Neural cell (in vitro differentiated cells): ENCODE results near the gene RAB3GAP2. TPM values are rescaled to one million over a fixed set of nuclear protein-coding genes. Genes with fewer than 3 reads are reported as not detected.

Experiments
- H2AFZ ChIP-seq: fragments of 200-600, 300-800 bp; sonication (generic), shearing (Covaris generic); 2 replicates; pipeline ENCODE4 v1.6.0; 2014; ENCODE audit warnings: low read depth, mild to moderate bottlenecking, antibody characterized with exemption, low read length, moderate library complexity
- H3F3A ChIP-seq: fragments of 200-600 bp; shearing (Covaris generic); 2 replicates; pipeline ENCODE4 v1.6.1; 2016; ENCODE audit warnings: mild to moderate bottlenecking, moderate library complexity, mixed read lengths, antibody characterized with exemption, low read length; ENCODE audit not compliant: insufficient read depth, poor library complexity, severe bottlenecking
- H3K27ac ChIP-seq: fragments of 200-600, 300-800 bp; sonication (generic), shearing (Covaris generic); 2 replicates; pipeline ENCODE4 v1.5.1; 2014; ENCODE audit warnings: mild to moderate bottlenecking, low read length, moderate library complexity
- H3K27me3 ChIP-seq: fragments of 300-800, 200-600 bp; sonication (generic), shearing (Covaris generic); 2 replicates; pipeline ENCODE4 v1.6.0; 2014; ENCODE audit warnings: mild to moderate bottlenecking, low read depth, low read length, moderate library complexity; ENCODE audit not compliant: insufficient read depth
- H3K36me3 ChIP-seq: fragments of 300-800, 200-600 bp; sonication (generic), shearing (Covaris generic); 2 replicates; pipeline ENCODE4 v1.5.1; 2014; ENCODE audit warnings: mild to moderate bottlenecking, antibody characterized with exemption, low read length, moderate library complexity; ENCODE audit not compliant: insufficient read depth
- H3K4me2 ChIP-seq: fragments of 300-800, 200-600 bp; sonication (generic), shearing (Covaris generic); 2 replicates; pipeline ENCODE4 v1.6.0; 2014; ENCODE audit warnings: mild to moderate bottlenecking, low read length
- H3K4me3 ChIP-seq: fragments of 300-800, 200-600 bp; sonication (generic), shearing (Covaris generic); 2 replicates; pipeline ENCODE4 v1.5.1; 2014; ENCODE audit warnings: mild to moderate bottlenecking, low read length, moderate library complexity
- H3K79me2 ChIP-seq: fragments of 200-600 bp; shearing (Covaris generic); replicated peaks from 2 replicates; pipeline ENCODE4 v1.6.0; 2014; ENCODE audit warnings: mild to moderate bottlenecking, low read length, moderate library complexity; ENCODE audit not compliant: insufficient read depth
- H3K9ac ChIP-seq: fragments of 300-800, 200-600 bp; sonication (generic), shearing (Covaris generic); 2 replicates; pipeline ENCODE4 v1.6.1; 2016; ENCODE audit warnings: mild to moderate bottlenecking, low read length, mixed read lengths
- H3K9me2 ChIP-seq: fragments of 200-600 bp; shearing (Covaris generic); 2 replicates; pipeline ENCODE4 v1.6.1; 2016; ENCODE audit warnings: mild to moderate bottlenecking, low read length, mixed read lengths; ENCODE audit not compliant: insufficient read depth
- H3K9me3 ChIP-seq: fragments of 200-600, 300-800 bp; sonication (generic), shearing (Covaris generic); 2 replicates; pipeline ENCODE4 v1.6.1; 2016; ENCODE audit warnings: mild to moderate bottlenecking, mixed run types, low read length, moderate library complexity, mixed read lengths
- H4K20me1 ChIP-seq: fragments of 200-600 bp; shearing (Covaris generic); 2 replicates; pipeline ENCODE4 v1.6.1; 2016; ENCODE audit warnings: mild to moderate bottlenecking, mixed run types; ENCODE audit not compliant: insufficient read depth
- EP300 ChIP-seq: fragments of 450-650 bp; conservative IDR thresholded peaks from 2 replicates; pipeline ENCODE4 v1.6.1; 2014; ENCODE audit warnings: antibody characterized with exemption, mild to moderate bottlenecking, moderate library complexity; ENCODE audit not compliant: poor library complexity, severe bottlenecking
- EZH2 ChIP-seq: fragments of 200-600, 300-800 bp; shearing (Covaris generic), sonication (generic); IDR thresholded peaks from 2 replicates; pipeline ENCODE4 v1.6.1; 2014; ENCODE audit warnings: antibody characterized with exemption, low read length, borderline replicate concordance, mild to moderate bottlenecking; ENCODE audit not compliant: insufficient read depth, poor library complexity, severe bottlenecking
- MXI1 ChIP-seq: fragments of 450-650 bp; conservative IDR thresholded peaks from 2 replicates; pipeline ENCODE4 v1.6.1; 2014; ENCODE audit warnings: antibody characterized with exemption, mild to moderate bottlenecking; ENCODE audit not compliant: poor library complexity, severe bottlenecking
- POLR2AphosphoS5 ChIP-seq: IDR thresholded peaks from 2 replicates; pipeline ENCODE4 v1.6.1; 2012
- RAD21 ChIP-seq: fragments of 450-650 bp; conservative IDR thresholded peaks from 2 replicates; pipeline ENCODE4 v1.6.1; 2014; ENCODE audit warnings: antibody characterized with exemption, mild to moderate bottlenecking, moderate library complexity
- SMC3 ChIP-seq: fragments of 450-650 bp; conservative IDR thresholded peaks from 2 replicates; pipeline ENCODE4 v1.6.1; 2014; ENCODE audit warnings: antibody characterized with exemption, mild to moderate bottlenecking, moderate library complexity; ENCODE audit not compliant: poor library complexity
- TAF1 ChIP-seq: IDR thresholded peaks from 2 replicates; pipeline ENCODE4 v1.6.1; 2012; ENCODE audit warnings: low read depth
- polyA plus RNA-seq: library from polyadenylated mRNA; depleted of rRNA; stranded (reverse); fragments of >200 nt; gene quantifications from 2 replicates; pipeline ENCODE4 v1.2.3, GENCODE V29; 2014
- TF ChIP-seq, protein P1 (sequence below): IDR thresholded peaks from 2 replicates; pipeline ENCODE4 v1.6.1; 2012; ENCODE audit warnings: borderline replicate concordance
- TF ChIP-seq, protein P2 (sequence below): fragments of 450-650 bp; IDR thresholded peaks from 2 replicates; pipeline ENCODE4 v1.5.1; 2014; ENCODE audit warnings: antibody characterized with exemption, mild to moderate bottlenecking, moderate library complexity; ENCODE audit not compliant: poor library complexity, severe bottlenecking

The RAB3GAP2 gene
- polyA plus RNA-seq, 1 donor from 2014 or later = 39.9 TPM

DNA sequence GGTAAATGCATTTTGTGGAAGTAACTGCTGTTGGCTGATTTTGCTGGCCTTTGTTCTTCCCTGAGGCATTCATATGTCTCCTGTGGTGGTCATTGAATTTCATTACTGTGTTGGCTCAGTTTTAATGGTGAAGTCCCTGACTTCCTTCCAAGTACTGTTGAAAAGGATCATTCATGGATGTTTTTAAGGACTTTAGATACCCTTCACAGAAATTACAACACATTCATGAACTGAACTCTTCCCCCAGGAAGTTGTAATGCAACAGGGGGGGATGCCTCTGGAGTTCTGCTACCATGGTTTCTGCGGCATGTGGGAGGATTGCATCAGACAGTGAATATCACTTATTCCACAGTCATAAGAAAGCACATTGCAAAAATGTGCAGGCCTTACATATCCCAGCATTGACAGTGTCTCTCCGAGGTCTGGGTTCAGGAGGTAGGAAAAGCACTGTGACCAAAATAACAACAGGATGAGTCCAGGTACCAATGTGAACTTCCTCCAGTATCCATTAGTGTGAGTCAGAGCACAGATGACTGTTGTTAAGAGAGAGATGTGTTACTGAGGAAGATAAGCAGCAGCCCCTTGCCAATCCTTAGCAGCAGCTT is 2.1 kb upstream of the RAB3GAP2 start:
- no peak for TF ChIP-seq RAD21
- no peak for TF ChIP-seq SMC3
- no peak for TF ChIP-seq TAF1
- TF ChIP-seq POLR2AphosphoS5 = no peak
- TF ChIP-seq, protein P1, sequence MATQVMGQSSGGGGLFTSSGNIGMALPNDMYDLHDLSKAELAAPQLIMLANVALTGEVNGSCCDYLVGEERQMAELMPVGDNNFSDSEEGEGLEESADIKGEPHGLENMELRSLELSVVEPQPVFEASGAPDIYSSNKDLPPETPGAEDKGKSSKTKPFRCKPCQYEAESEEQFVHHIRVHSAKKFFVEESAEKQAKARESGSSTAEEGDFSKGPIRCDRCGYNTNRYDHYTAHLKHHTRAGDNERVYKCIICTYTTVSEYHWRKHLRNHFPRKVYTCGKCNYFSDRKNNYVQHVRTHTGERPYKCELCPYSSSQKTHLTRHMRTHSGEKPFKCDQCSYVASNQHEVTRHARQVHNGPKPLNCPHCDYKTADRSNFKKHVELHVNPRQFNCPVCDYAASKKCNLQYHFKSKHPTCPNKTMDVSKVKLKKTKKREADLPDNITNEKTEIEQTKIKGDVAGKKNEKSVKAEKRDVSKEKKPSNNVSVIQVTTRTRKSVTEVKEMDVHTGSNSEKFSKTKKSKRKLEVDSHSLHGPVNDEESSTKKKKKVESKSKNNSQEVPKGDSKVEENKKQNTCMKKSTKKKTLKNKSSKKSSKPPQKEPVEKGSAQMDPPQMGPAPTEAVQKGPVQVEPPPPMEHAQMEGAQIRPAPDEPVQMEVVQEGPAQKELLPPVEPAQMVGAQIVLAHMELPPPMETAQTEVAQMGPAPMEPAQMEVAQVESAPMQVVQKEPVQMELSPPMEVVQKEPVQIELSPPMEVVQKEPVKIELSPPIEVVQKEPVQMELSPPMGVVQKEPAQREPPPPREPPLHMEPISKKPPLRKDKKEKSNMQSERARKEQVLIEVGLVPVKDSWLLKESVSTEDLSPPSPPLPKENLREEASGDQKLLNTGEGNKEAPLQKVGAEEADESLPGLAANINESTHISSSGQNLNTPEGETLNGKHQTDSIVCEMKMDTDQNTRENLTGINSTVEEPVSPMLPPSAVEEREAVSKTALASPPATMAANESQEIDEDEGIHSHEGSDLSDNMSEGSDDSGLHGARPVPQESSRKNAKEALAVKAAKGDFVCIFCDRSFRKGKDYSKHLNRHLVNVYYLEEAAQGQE = no peak
- no peak for TF ChIP-seq EZH2
- TF ChIP-seq EP300 = no peak
- TF ChIP-seq, protein P2, sequence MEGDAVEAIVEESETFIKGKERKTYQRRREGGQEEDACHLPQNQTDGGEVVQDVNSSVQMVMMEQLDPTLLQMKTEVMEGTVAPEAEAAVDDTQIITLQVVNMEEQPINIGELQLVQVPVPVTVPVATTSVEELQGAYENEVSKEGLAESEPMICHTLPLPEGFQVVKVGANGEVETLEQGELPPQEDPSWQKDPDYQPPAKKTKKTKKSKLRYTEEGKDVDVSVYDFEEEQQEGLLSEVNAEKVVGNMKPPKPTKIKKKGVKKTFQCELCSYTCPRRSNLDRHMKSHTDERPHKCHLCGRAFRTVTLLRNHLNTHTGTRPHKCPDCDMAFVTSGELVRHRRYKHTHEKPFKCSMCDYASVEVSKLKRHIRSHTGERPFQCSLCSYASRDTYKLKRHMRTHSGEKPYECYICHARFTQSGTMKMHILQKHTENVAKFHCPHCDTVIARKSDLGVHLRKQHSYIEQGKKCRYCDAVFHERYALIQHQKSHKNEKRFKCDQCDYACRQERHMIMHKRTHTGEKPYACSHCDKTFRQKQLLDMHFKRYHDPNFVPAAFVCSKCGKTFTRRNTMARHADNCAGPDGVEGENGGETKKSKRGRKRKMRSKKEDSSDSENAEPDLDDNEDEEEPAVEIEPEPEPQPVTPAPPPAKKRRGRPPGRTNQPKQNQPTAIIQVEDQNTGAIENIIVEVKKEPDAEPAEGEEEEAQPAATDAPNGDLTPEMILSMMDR = no peak
- no peak for TF ChIP-seq MXI1
- Histone ChIP-seq H3K27me3 (no peaks in the 10 kb centered on the region), H3K9me3 (no peaks in the 10 kb centered on the region), H4K20me1 (no peaks in the 10 kb centered on the region), H2AFZ (no peak overlapping the region), H3K27ac (no peak overlapping the region), H3K9me2 (no peaks in the 10 kb centered on the region), H3K79me2 (peaks cover 24% of the 10 kb centered on the region), H3K36me3 (no peaks in the 10 kb centered on the region), H3K9ac (no peak overlapping the region), H3K4me2 (no peak overlapping the region), H3F3A (no peaks in the 10 kb centered on the region), H3K4me3 (no peak overlapping the region)

DNA sequence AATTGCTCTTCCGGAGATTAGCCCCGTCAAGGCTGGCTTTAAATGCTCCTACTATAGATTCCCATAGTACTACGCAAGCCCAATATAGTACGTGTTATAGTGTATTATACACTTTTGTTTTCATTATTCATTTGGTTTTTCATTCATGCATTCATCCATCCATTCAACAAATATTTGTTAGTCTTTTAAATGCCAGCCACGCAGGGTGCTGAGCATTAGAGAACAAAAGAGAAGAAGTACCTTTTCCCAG is 513 bp upstream of the RAB3GAP2 start:
- Histone ChIP-seq H3K9me3 (no peaks in the 10 kb centered on the region), H3K4me2 (peak overlapping the region; percentile 66), H4K20me1 (no peaks in the 10 kb centered on the region), H3K4me3 (peak overlapping the region; percentile 91), H3K36me3 (peaks cover 5% of the 10 kb centered on the region), H3K27me3 (no peaks in the 10 kb centered on the region), H3F3A (no peaks in the 10 kb centered on the region), H3K27ac (peak overlapping the region; percentile 96), H3K9me2 (no peaks in the 10 kb centered on the region), H2AFZ (peak overlapping the region; percentile 71), H3K9ac (peak overlapping the region; percentile 97), H3K79me2 (peaks cover 39% of the 10 kb centered on the region)
- TF ChIP-seq RAD21 = no peak
- no peak for TF ChIP-seq EZH2
- TF ChIP-seq MXI1 = no peak
- TF ChIP-seq, protein P1 = no peak
- no peak for TF ChIP-seq EP300
- TF ChIP-seq TAF1 = no peak
- TF ChIP-seq POLR2AphosphoS5 = no peak
- TF ChIP-seq, protein P2 = no peak
- TF ChIP-seq SMC3 = no peak
